ENCODE data around the gene IAPP. TPM values are rescaled to one million over a fixed set of nuclear protein-coding genes. Genes with fewer than 3 reads are reported as not detected.

IAPP gene
- total RNA-seq, 2 donors from 2014 or later = not detected

GRCh38 chr12:21334771-21335325 is 37.9 kb upstream of the IAPP start, which contains the start of gene SLCO1A2:
TSS of gene SLCO1A2 (minus strand) at chr12:21334917. CDS start at chr12:21334647, 270 bp downstream.
- intact Hi-C loops (cut with DNase I) = no loop called here

GRCh38 chr12:21336656-21337055 is 36.0 kb upstream of the IAPP start:
- 26% methylated on average over 5 of the region's 5 CpGs for WGBS
- no peak overlapping the region for H3K4me3 ChIP-seq
- no peaks in the 10 kb centered on the region for H3K36me3 ChIP-seq

More at GRCh38 chr12:21334771-21335325, 37.9 kb upstream of the IAPP start, which contains the start of gene SLCO1A2:
- Histone ChIP-seq H3K4me1 (replicated peaks) (no peaks in the 10 kb centered on the region), H3K27ac (no peak within 1 kb of the TSS), H3K27me3 (replicated peaks; ENCODE audit: insufficient read depth) (no peaks in the 10 kb centered on the region), H3K36me3 (no peaks in the 10 kb centered on the region), H3K9me3 (no peaks in the 10 kb centered on the region), H3K4me3 (no peak within 1 kb of the TSS)
- WGBS = 59% methylated on average over 3 of the region's 3 CpGs
- TF ChIP-seq POLR2AphosphoS5 (IDR thresholded peaks at IDR 0.05) = no peak
- TF ChIP-seq POLR2A (IDR thresholded peaks at IDR 0.05) = no peak
- TF ChIP-seq CTCF (IDR thresholded peaks at IDR 0.05) = no peak
- DNase-seq (ENCODE audit: low spot score) = no peak

GRCh38 chr12:21337453-21337852 is 35.2 kb upstream of the IAPP start:
- DNase-seq (ENCODE audit: low spot score) = no peak
- intact Hi-C loops (cut with DNase I) = no loop called here
- Histone ChIP-seq H3K27ac (no peak overlapping the region), H3K36me3 (no peaks in the 10 kb centered on the region), H3K27me3 (replicated peaks; ENCODE audit: insufficient read depth) (no peaks in the 10 kb centered on the region), H3K4me1 (replicated peaks) (no peaks in the 10 kb centered on the region), H3K4me3 (no peak overlapping the region), H3K9me3 (no peaks in the 10 kb centered on the region)
- TF ChIP-seq CTCF (IDR thresholded peaks at IDR 0.05) (no peak), POLR2AphosphoS5 (IDR thresholded peaks at IDR 0.05) (no peak), POLR2A (IDR thresholded peaks at IDR 0.05) (no peak)

More at GRCh38 chr12:21336656-21337055, 36.0 kb upstream of the IAPP start:
- H3K27me3 ChIP-seq (replicated peaks; ENCODE audit: insufficient read depth) = no peaks in the 10 kb centered on the region
- no peak for TF ChIP-seq CTCF (IDR thresholded peaks at IDR 0.05)
- peak; percentile 56 for TF ChIP-seq POLR2AphosphoS5 (IDR thresholded peaks at IDR 0.05)
- TF ChIP-seq POLR2A (IDR thresholded peaks at IDR 0.05) = no peak
- no peak overlapping the region for H3K27ac ChIP-seq
- peak; percentile 60 for DNase-seq (ENCODE audit: low spot score)
- H3K4me1 ChIP-seq (replicated peaks) = no peaks in the 10 kb centered on the region
- H3K9me3 ChIP-seq = no peaks in the 10 kb centered on the region
- intact Hi-C loops (cut with DNase I) = no loop called here

- DNase-seq (ENCODE audit: low spot score) = no peak
- H3K36me3 ChIP-seq = no peaks in the 10 kb centered on the region
- 85% methylated on average over 6 of the region's 6 CpGs for WGBS
- H3K4me3 ChIP-seq = no peak overlapping the region
- no peaks in the 10 kb centered on the region for H3K27me3 ChIP-seq (replicated peaks; ENCODE audit: insufficient read depth)
- intact Hi-C loops (cut with DNase I) = no loop called here
- H3K27ac ChIP-seq = no peak overlapping the region
- TF ChIP-seq POLR2AphosphoS5 (IDR thresholded peaks at IDR 0.05) (no peak), CTCF (IDR thresholded peaks at IDR 0.05) (no peak), POLR2A (IDR thresholded peaks at IDR 0.05) (no peak)
- H3K9me3 ChIP-seq = no peaks in the 10 kb centered on the region
- H3K4me1 ChIP-seq (replicated peaks) = no peaks in the 10 kb centered on the region
Measured at GRCh38 chr12:21337959-21338744, 34.5 kb upstream of the IAPP start.

All from prostate gland (tissue), 2 donors.